ENCODE data around the gene GNA15.

DNA sequence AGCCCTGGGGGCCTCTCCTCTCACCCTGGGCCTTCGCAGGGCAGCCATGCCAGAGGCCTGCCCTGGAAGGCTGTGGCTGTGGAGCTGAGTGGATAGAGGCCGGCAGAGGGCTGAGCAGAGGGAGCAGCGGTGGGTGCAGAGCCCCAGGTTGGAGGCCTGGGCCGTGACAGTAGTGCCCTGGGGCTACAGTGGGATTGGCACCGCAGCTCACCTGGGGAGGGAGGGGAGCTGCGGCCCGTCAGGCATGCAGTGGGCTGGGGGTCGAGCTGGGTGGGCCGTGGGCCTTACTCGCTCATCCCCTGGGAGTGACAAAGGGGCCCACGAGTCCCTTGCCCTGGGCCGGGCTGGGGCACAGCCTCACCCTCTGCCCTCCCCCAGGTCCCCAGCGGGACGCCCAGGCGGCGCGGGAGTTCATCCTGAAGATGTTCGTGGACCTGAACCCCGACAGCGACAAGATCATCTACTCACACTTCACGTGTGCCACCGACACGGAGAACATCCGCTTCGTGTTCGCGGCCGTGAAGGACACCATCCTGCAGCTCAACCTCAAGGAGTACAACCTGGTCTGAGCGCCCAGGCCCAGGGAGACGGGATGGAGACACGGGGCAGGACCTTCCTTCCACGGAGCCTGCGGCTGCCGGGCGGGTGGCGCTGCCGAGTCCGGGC lies 15.1 kb upstream of the GNA15 start:
- TF ChIP-seq, protein P1, sequence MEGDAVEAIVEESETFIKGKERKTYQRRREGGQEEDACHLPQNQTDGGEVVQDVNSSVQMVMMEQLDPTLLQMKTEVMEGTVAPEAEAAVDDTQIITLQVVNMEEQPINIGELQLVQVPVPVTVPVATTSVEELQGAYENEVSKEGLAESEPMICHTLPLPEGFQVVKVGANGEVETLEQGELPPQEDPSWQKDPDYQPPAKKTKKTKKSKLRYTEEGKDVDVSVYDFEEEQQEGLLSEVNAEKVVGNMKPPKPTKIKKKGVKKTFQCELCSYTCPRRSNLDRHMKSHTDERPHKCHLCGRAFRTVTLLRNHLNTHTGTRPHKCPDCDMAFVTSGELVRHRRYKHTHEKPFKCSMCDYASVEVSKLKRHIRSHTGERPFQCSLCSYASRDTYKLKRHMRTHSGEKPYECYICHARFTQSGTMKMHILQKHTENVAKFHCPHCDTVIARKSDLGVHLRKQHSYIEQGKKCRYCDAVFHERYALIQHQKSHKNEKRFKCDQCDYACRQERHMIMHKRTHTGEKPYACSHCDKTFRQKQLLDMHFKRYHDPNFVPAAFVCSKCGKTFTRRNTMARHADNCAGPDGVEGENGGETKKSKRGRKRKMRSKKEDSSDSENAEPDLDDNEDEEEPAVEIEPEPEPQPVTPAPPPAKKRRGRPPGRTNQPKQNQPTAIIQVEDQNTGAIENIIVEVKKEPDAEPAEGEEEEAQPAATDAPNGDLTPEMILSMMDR (IDR thresholded peaks at IDR 0.05): no peak
- TF ChIP-seq POLR2AphosphoS5 (IDR thresholded peaks at IDR 0.05) (no peak), EP300 (IDR thresholded peaks at IDR 0.05) (no peak)

Measured in sigmoid colon (tissue), 4 donors.